ENCODE measurements around the gene ELL.

DNA sequence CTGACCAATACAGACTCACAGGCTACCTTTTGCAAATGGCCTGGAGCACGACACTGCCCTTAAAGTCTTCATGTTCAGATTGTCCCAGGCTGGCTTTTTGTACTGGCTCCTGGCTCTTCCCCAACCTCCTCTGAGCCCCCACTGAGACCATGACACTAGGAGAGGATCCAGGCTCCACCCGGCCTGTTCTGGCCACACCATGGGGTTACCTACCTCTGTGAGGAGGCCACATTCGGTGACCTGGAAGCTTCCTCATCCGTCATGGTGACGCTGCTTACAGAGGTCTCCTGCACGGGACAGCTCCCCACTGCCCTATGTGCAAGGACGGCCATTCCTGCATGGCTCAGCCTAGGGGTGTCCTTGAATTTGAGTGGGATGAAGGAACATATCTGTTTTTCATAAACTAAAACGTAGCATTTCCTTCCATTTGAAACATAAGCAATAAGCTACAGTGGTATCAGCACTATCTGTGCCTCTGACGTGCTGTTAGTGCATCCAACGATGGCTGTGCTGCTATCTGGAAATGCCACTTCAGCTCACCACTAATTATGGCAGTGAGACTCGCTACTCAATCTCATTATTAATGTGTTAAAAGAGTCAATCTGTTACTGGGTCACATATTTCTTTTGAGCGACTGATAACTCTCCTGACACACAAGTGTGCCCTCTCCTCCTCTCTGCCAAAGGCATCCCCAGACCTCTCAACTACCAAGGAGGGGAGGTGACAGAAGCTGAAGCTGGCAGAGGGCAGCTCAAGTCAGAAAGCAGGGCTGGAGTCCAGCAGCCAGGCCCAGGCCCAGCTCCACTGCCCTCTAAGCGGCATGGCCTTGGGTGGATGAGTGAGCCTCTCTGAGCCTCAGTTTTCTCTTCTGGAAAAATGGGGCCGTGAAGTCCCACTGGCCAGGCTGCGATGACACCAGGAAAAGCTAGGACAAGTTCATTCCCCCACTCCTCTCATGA, 29.6 kb downstream of the ELL start:
- no peak for TF ChIP-seq POLR2A (IDR thresholded peaks at IDR 0.05)
- TF ChIP-seq, protein P1, sequence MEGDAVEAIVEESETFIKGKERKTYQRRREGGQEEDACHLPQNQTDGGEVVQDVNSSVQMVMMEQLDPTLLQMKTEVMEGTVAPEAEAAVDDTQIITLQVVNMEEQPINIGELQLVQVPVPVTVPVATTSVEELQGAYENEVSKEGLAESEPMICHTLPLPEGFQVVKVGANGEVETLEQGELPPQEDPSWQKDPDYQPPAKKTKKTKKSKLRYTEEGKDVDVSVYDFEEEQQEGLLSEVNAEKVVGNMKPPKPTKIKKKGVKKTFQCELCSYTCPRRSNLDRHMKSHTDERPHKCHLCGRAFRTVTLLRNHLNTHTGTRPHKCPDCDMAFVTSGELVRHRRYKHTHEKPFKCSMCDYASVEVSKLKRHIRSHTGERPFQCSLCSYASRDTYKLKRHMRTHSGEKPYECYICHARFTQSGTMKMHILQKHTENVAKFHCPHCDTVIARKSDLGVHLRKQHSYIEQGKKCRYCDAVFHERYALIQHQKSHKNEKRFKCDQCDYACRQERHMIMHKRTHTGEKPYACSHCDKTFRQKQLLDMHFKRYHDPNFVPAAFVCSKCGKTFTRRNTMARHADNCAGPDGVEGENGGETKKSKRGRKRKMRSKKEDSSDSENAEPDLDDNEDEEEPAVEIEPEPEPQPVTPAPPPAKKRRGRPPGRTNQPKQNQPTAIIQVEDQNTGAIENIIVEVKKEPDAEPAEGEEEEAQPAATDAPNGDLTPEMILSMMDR (IDR thresholded peaks at IDR 0.05) = no peak
